HG03060 (cell line): ENCODE measurements around the gene LYST.
"Not testable (repeated sequence)": the region's sequence is repeated elsewhere in the genome, so short reads cannot be mapped to it uniquely, and the experiment has no call there.

Experiments used
- ATAC-seq: cut with Tn5 transposase; IDR thresholded peaks from one replicate; pipeline ENCODE4 v1.9.1; 2021; ENCODE audit warnings: low read depth, moderate number of reproducible peaks; ENCODE audit not compliant: unreplicated experiment

Gene LYST

GRCh38 chr1:235825229-235825628 lies 41.5 kb downstream of the LYST start:
- ATAC-seq: no peak

DNA sequence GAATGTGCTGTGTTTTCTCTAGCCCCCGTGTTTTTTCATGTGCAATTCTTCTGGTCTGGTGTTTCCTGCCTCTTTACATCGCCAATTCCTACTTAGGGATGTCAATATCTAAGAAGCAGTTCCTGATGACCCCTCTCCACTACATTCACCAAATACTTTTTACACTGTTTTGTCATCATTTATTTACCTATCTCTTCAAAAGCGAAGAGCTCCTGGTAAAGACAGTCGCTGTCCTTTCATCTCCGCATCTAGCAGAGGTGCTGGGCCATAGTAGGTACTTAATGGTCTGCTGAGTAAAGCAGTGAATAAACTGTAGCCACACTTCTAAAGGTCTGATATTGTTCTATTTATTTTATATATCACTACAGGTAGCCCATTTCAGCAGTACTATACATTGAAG lies 43.0 kb downstream of the LYST start:
- ATAC-seq: no peak

- ATAC-seq: no peak
Observed at GRCh38 chr1:235822685-235823084, 44.0 kb downstream of the LYST start.

- ATAC-seq: no peak
Observed at GRCh38 chr1:235821361-235821981, 45.2 kb downstream of the LYST start.

- no peak for ATAC-seq
Observed at GRCh38 chr1:235820061-235820460, 46.6 kb downstream of the LYST start.

- ATAC-seq: no peak
Observed at GRCh38 chr1:235818632-235819136, 48.0 kb downstream of the LYST start.

DNA sequence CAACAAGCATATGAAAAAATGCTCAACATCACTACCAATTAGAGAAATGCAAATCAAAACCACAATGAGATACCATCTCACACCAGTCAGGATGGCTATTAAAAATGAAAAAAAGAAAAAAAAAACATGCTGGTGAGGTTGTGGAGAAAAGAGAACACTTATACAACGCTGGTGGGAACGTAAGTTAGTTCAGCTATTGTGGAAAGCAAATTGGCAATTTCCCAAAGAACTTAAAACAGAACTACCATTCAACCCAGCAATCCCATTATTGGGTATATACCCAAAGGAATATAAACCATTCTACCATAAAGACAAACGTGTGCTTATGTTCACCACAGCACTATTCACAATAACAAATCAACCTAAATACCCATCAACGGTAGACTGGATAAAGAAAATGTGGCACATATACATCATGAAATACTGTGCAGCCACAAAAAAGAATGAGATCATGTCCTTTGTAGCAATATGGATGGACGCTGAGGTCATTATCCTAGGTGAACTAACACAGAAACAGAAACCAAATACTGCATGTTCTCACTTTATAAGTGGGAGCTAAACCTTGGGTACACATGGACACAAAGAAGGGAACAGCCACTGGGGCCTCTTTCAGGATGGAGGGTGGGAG lies 49.5 kb downstream of the LYST start:
- ATAC-seq: no peak

GRCh38 chr1:235809688-235810397 lies 56.9 kb downstream of the LYST start:
- ATAC-seq: no peak

- ATAC-seq: no peak
Observed at GRCh38 chr1:235808223-235808622, 58.5 kb downstream of the LYST start.

DNA sequence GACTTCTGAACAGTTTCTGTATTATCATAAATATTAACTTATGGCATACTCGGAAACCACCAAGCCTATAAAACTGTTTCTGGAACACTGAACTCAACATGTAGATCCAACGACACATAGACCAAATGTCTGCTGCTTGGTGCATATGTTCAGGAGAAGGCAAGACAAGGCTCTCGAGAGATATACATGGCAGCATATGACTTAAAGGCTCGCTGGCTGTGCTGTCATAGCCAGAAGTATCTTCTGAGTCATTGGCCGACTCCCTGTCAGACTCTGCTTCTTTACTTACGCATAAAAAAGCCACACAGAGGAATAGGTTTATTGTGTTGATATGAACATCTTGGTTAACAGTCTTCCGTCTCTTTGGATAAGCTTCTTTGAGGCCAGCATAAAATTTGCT lies 60.6 kb downstream of the LYST start:
- no peak for ATAC-seq

DNA sequence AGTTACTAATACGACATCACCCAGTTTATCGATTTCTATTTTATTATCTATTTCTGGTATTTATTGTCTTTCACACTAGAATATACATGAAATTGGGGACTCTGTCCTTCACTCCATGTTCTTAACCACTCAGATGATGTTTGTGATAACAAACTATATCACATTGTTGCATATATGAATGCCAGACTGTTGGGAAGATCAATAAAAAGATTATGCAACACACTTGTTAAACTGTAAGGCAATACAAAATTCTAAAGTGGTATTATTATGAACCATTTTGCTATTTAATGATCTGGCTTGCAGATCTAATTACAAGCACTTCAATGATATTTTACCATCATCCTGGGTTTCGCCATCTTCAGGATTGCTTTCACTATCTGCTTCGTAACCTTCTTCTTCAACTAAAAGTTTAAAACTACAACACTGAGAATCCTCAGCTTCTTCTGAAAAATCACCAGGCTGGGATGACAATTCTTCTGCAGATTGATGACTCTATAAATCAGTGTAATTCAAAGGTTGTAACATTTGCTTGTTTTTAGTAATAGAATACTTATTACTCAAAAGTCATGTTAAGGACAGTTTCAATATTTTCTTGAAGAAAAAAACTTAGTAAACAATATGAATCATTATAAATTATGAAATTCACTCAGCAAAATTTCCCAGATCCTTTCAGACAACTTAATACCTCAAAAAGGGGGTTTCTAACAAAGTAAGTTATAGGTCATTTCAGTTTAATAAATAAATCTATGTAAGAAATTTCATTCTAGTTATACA lies 63.9 kb downstream of the LYST start:
- no peak for ATAC-seq

DNA sequence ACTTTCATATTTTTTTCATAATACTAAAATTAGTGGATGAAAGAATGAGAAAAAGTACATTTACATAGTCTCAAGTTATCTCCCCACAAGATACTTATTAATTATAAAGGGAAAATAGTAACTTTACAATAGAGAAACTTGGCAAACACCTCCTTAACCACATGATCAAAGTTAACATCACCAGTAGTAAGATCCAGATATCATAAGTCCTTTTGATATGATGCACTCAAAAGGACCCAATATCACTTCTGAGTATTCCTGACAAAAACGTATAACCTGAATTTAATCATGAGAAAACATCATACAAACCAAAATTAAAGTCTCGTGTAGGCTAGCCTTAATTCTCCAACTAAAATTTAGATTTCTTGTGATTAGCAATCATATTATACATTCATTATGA lies 67.4 kb downstream of the LYST start:
- ATAC-seq: no peak

DNA sequence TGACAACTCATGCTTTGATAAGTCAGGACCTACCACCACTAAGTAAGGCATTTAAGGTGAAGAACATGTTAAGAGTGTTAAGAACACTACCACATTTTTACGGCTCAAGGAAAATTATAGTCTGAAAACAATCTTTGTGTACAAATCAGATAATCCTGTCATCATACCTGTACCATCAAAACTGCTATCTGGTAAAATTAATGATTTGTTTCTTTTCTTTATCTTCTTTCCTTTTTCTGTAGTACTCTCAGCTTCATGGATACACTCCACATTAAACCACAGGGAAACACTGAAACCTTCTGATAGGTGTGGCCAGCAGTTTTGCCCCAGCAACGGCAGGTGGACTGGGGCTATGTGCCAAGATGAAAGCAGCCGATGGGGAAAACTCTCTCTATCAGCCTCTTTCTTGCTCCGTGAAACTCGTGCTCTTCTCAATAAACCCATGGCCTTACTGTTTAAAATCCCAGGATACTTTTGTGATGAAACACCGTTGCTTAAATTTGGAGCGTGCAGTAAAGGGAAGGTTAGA lies 75.1 kb downstream of the LYST start:
- no peak for ATAC-seq

GRCh38 chr1:235790123-235790522 lies 76.6 kb downstream of the LYST start:
- no peak for ATAC-seq

DNA sequence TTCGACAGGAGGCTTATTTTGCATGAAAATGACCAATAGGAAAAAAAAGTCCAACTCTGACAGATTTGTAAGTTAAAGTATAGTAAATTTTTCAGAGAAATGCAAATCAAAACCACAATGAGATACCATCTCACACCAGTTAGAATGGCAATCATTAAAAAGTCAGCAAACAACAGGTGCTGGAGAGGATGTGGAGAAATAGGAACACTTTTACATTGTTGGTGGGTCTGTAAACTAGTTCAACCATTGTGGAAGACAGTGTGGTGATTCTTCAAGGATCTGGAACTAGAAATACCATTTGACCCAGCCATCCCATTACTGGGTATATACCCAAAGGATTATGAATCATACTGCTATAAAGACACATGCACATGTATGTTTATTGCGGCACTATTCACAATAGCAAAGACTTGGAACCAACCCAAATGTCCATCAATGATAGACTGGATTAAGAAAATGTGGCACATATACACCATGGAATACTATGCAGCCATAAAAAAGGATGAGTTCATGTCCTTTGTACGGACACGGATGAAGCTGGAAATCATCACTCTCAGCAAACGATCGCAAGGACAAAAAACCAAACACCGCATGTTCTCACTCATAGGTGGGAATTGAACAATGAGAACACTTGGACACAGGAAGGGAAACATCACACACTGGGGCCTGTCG lies 80.3 kb downstream of the LYST start:
- ATAC-seq: not testable (repeated sequence)

DNA sequence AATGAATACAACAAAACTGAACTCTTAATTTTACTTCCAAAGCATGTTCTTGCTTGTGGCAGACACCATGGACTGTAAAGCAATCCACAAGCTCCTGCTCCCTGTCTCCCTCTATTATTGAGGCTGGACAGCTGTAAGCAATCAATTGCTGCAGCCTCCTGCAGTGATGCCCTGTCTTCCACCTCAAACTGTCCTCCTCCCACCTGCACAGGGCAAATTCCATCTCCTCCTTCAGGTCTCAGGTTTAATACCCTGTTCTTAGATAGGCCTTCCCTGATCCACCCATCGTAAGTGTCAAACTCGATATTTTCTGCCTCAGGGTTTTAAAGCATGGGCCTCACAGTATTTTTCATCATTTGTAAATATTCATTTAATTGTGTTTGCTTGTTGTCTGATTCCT lies 81.8 kb downstream of the LYST start:
- ATAC-seq: no peak

GRCh38 chr1:235783148-235783776 lies 83.4 kb downstream of the LYST start:
- no peak for ATAC-seq

- no peak for ATAC-seq
Observed at GRCh38 chr1:235782601-235783000, 84.1 kb downstream of the LYST start.

GRCh38 chr1:235781807-235782206 lies 84.9 kb downstream of the LYST start:
- ATAC-seq: no peak

DNA sequence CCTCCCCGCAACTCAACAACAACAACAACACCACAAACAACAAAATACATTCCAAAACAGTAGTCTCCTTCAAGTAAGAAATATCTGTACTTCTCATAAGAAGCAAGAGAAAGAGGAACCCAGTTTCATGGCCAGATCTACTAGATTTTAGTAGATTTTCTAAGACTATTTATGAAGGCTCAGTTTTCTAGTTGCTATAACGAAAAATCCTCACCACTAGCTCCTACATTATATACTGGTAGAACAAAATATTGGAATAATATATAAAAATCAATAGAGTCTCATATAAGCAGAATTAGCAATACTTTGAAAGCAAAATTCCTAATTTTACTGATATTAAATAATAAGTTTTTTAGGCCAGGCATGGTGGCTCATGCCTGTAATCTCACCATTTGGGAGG lies 86.9 kb downstream of the LYST start:
- ATAC-seq: no peak
